Astrocyte of the cerebellum (primary cell): ENCODE data around the gene KIF1A.

ENCODE experiments used
- DNase-seq: peaks from one replicate; pipeline ENCODE4 v3.0.0-alpha.2; 2011; ENCODE audit warnings: low read depth
- H3K4me3 ChIP-seq: 2 replicates; pipeline ENCODE4 v1.5.1; 2011; ENCODE audit warnings: mild to moderate bottlenecking, low read depth, low read length, moderate library complexity
- CTCF ChIP-seq: IDR thresholded peaks from 2 replicates; pipeline ENCODE4 v1.5.1; 2012; ENCODE audit warnings: low read length, low read depth, moderate library complexity, mild to moderate bottlenecking; ENCODE audit errors: missing control alignments
- in situ Hi-C: cut with HindIII; loops from 2 replicates; pipeline ENCODE4 v1.10.0; 2017; ENCODE audit warnings: low sequenced_read_pairs

KIF1A gene

GRCh38 chr2:240737958-240738357 is 82.1 kb downstream of the KIF1A start:
- no peak for DNase-seq
- in situ Hi-C loops, result loop anchor here (5.0 kb wide), 1 partner anchor 59 kb away; no protein-coding TSS in a partner anchor
- no peak for TF ChIP-seq CTCF
- H3K4me3 ChIP-seq, result no peak overlapping the region

- no peak for TF ChIP-seq CTCF
- in situ Hi-C loops, result loop anchor here (5.0 kb wide), 1 partner anchor 60 kb away; no protein-coding TSS in a partner anchor
- H3K4me3 ChIP-seq, result no peak overlapping the region
- DNase-seq, result no peak
Observed at GRCh38 chr2:240737512-240737911, 82.5 kb downstream of the KIF1A start.

GRCh38 chr2:240736281-240737250 is 83.5 kb downstream of the KIF1A start:
- in situ Hi-C loops, result loop anchor here (5.0 kb wide), 1 partner anchor 61 kb away; no protein-coding TSS in a partner anchor
- H3K4me3 ChIP-seq, result no peak overlapping the region
- no peak for DNase-seq
- TF ChIP-seq CTCF, result no peak

GRCh38 chr2:240735476-240735875 is 84.5 kb downstream of the KIF1A start:
- in situ Hi-C loops, result loop anchor here (5.0 kb wide), 1 partner anchor 62 kb away; no protein-coding TSS in a partner anchor
- DNase-seq, result no peak
- TF ChIP-seq CTCF, result no peak
- no peak overlapping the region for H3K4me3 ChIP-seq

GRCh38 chr2:240734756-240735155 is 85.3 kb downstream of the KIF1A start:
- in situ Hi-C loops, result loop anchor here (5.0 kb wide), 1 partner anchor 63 kb away; no protein-coding TSS in a partner anchor
- TF ChIP-seq CTCF, result no peak

GRCh38 chr2:240733803-240734495 is 86.1 kb downstream of the KIF1A start:
- peak; percentile 12 for TF ChIP-seq CTCF
- DNase-seq, result no peak
- in situ Hi-C loops, result no loop called here
- H3K4me3 ChIP-seq, result no peak overlapping the region

More at GRCh38 chr2:240734756-240735155, 85.3 kb downstream of the KIF1A start:
- DNase-seq, result no peak
- H3K4me3 ChIP-seq, result no peak overlapping the region
